GM18499 (cell line): ENCODE data around the gene TBCK.

Experiments used
- ATAC-seq: cut with Tn5 transposase; IDR thresholded peaks from one replicate; pipeline ENCODE4 v1.9.1; 2021; ENCODE audit warnings: moderate number of reproducible peaks; ENCODE audit not compliant: insufficient read depth, unreplicated experiment

Gene TBCK

GRCh38 chr4:106011387-106011786 lies 304.6 kb downstream of the TBCK start:
- ATAC-seq: no peak

DNA sequence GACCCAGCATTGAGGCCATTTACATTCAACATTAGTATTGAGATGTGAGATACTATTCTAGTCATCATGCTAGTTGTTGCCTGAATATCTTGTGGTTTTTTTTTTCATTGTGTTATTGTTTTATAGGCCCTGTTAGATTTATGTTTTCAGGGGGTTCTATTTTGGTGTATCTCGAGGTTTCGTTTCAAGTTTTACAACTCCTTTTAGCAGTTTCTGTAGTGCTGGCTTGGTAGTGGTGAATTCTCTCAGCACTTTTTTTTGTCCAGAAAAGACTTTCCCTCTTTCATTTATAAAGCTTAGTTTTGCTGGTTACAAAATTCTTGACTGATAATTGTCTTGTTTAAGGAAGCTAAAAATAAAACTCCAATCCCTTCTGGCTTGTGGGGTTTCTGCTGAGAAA lies 305.2 kb downstream of the TBCK start:
- no peak for ATAC-seq

DNA sequence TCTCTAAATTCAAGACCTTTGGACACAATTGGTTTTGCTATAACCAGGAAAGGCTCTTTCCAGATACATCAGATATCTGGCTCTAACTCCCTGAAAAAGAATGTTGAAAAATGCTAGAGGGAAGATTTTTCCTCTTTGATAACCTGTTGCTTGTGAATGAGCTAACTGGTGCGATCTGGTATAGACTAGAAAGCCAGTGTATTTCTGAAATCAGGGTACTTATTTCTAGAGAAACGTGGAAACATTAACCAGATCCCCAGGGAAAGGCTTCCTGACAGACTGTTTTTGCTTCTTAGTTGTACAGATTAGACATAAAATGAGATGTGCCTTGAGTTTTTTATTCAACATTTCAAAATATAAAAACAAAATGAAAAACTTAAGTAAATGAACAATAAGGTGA lies 313.0 kb downstream of the TBCK start:
- no peak for ATAC-seq

- ATAC-seq: no peak
Observed at GRCh38 chr4:105998171-105999063, 317.6 kb downstream of the TBCK start.

DNA sequence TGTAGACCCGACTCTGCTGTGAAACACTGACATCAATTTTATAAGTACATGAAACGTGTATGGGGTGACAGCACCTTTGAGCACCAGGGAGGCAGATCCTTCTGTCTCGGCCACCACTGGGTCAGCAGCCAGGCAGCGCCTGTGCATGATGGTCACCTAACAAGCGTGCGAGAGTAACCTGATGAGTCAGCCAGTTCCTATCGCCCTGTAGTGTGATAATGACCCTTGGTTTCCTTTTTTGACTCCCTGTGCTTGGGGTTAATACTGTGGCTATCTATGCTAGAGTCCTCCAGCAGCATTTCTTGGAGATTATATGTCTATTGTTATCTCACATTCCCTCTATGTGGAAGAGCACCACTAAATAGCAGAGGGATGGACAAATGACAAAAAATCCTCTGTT lies 319.2 kb downstream of the TBCK start:
- no peak for ATAC-seq

GRCh38 chr4:105994841-105995501 lies 321.0 kb downstream of the TBCK start:
- ATAC-seq: no peak

GRCh38 chr4:105994061-105994460 lies 321.9 kb downstream of the TBCK start:
- ATAC-seq: no peak

DNA sequence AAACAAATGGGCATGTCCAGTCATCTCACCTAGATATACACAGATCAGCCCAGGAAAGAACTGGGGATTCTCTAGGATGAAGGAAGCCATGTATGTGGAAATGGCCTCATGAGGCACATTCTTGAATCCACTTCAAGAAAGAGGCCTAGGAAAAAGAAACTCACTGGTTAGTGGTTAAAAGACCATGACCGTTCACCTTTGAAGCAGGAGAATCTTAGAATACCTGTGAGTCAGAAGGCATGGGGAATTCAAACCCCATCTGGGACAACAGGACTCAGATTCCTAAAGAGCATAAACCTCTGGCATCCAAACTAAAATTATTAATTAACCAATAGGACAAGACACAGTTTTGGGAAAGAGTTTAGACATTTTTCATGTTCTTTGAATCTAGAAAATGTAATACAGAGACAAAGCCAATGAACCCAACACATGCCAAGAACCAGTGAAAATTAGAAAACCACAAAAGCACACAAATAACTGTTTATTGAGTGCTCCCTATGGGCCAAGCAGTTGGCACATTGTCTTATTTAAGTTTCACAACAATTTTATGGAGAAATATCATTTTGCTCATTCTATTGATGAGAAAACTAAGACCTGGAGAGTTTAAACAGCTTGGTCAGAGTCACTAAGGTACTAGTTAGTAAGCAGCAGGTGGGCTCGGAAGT lies 323.2 kb downstream of the TBCK start:
- ATAC-seq: no peak

DNA sequence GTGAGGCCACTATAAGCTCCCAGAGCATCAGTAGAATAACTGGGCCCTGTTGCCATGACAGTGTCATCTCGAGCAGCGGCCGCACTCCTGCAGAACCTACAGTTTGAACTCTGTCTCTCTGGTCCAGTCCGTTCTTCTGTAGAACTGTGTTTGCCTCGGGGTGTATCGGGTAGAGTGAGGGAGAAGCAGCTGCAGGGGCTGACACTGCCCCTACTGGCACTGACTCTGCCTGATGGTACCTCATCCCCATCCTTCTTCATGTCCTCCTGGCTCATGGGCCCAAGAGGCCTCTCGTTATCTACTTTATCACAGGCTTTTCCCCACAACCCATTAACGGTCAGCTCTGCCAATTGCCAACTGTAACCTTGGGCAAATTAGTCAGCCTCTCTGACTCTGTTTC lies 324.3 kb downstream of the TBCK start:
- no peak for ATAC-seq
